ENCODE measurements around the gene MKNK1. TPM values are rescaled to one million over a fixed set of nuclear protein-coding genes. Genes with fewer than 3 reads are reported as not detected.

The MKNK1 gene
- total RNA-seq, 4 donors from 2014 or later = 4.9 to 53.0 (median 24.3) TPM

DNA sequence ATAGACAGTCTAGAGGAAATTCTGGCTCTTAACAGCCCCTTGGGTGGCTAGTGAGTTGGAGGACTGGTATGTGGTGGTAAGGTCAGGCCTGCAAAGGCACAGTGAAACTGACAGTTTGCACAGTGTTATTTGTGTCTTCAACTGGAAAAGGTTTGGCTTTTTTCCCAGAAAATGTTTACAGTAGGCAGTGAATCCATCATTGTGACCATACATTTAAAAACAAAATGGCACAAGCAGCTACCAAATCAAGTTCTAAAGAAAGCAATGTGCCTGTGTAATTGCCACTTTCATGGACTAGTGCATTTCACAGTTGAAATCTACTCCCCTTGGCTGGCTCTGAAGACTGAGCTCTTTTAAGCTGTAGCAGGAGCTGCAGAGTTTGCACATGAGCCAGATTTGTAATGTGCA lies 39.3 kb upstream of the MKNK1 start:
- TF ChIP-seq POLR2A (IDR thresholded peaks at IDR 0.05) = no peak
- TF ChIP-seq CTCF (IDR thresholded peaks at IDR 0.05) = no peak
- Histone ChIP-seq H3K36me3 (no peaks in the 10 kb centered on the region), H3K4me3 (no peak overlapping the region), H3K27me3 (no peaks in the 10 kb centered on the region), H3K9me3 (no peaks in the 10 kb centered on the region), H3K4me1 (no peaks in the 10 kb centered on the region), H3K27ac (no peak overlapping the region)
- intact Hi-C loops (cut with DNase I; ENCODE audit: low total_unique reads) = no loop called here
- DNase-seq = no peak

GRCh38 chr1:46642115-46642680 lies 38.1 kb upstream of the MKNK1 start:
- Histone ChIP-seq H3K27me3 (no peaks in the 10 kb centered on the region), H3K36me3 (no peaks in the 10 kb centered on the region), H3K27ac (no peak overlapping the region), H3K4me3 (no peak overlapping the region), H3K9me3 (no peaks in the 10 kb centered on the region), H3K4me1 (no peaks in the 10 kb centered on the region)
- DNase-seq = no peak
- intact Hi-C loops (cut with DNase I; ENCODE audit: low total_unique reads) = no loop called here
- TF ChIP-seq CTCF (IDR thresholded peaks at IDR 0.05) (no peak), POLR2A (IDR thresholded peaks at IDR 0.05) (no peak)

GRCh38 chr1:46639547-46639946 lies 35.5 kb upstream of the MKNK1 start:
- Histone ChIP-seq H3K27me3 (no peaks in the 10 kb centered on the region), H3K36me3 (no peaks in the 10 kb centered on the region), H3K4me3 (no peak overlapping the region), H3K4me1 (no peaks in the 10 kb centered on the region), H3K27ac (no peak overlapping the region), H3K9me3 (no peaks in the 10 kb centered on the region)
- intact Hi-C loops (cut with DNase I; ENCODE audit: low total_unique reads) = no loop called here
- DNase-seq = no peak
- TF ChIP-seq POLR2A (IDR thresholded peaks at IDR 0.05) (no peak), CTCF (IDR thresholded peaks at IDR 0.05) (no peak)

- intact Hi-C loops (cut with DNase I; ENCODE audit: low total_unique reads) = no loop called here
- H3K27ac ChIP-seq = no peak overlapping the region
- no peaks in the 10 kb centered on the region for H3K27me3 ChIP-seq
- TF ChIP-seq CTCF (IDR thresholded peaks at IDR 0.05) (no peak), POLR2A (IDR thresholded peaks at IDR 0.05) (no peak)
- H3K4me3 ChIP-seq = no peak overlapping the region
- no peaks in the 10 kb centered on the region for H3K36me3 ChIP-seq
- DNase-seq = no peak
- no peaks in the 10 kb centered on the region for H3K9me3 ChIP-seq
- no peaks in the 10 kb centered on the region for H3K4me1 ChIP-seq
These were observed 34.9 kb upstream of the MKNK1 start for GRCh38 chr1:46638921-46639320.

GRCh38 chr1:46637444-46638083 lies 33.5 kb upstream of the MKNK1 start:
- Histone ChIP-seq H3K36me3 (no peaks in the 10 kb centered on the region), H3K4me3 (no peak overlapping the region), H3K27ac (peak overlapping the region; percentile 25 to 71), H3K9me3 (no peaks in the 10 kb centered on the region), H3K27me3 (no peaks in the 10 kb centered on the region), H3K4me1 (no peaks in the 10 kb centered on the region)
- DNase-seq = no peak
- no peak for TF ChIP-seq CTCF (IDR thresholded peaks at IDR 0.05)
- no peak for TF ChIP-seq POLR2A (IDR thresholded peaks at IDR 0.05)
- intact Hi-C loops (cut with DNase I; ENCODE audit: low total_unique reads) = no loop called here

Measured in uterus (tissue), 4 donors.